ENCODE data around the gene UBE2C.

- no peak for TF ChIP-seq POLR2A (IDR thresholded peaks at IDR 0.05; ENCODE audit: low read length)
- TF ChIP-seq GATA1 (IDR thresholded peaks at IDR 0.05; ENCODE audit: low read depth, low read length) = no peak
These were observed 47.5 kb downstream of the UBE2C start for GRCh38 chr20:45859916-45860315.
